DMS53 treated with DMSO at 0.1 percent for 48 hours (cell line): ENCODE data around the gene ZGPAT.
"Not testable (repeated sequence)": the region's sequence is repeated elsewhere in the genome, so short reads cannot be mapped to it uniquely, and the experiment has no call there.

ENCODE experiments used
- DNase-seq: peaks from one replicate; lab custom pipeline; 2025; ENCODE audit not compliant: unreplicated experiment; lab: John Stamatoyannopoulos, UW

ZGPAT gene

GRCh38 chr20:63702036-63702665 is 5.7 kb upstream of the ZGPAT start:
- DNase-seq, result no peak

- no peak for DNase-seq
Observed at GRCh38 chr20:63702751-63703470, 4.9 kb upstream of the ZGPAT start.

DNA sequence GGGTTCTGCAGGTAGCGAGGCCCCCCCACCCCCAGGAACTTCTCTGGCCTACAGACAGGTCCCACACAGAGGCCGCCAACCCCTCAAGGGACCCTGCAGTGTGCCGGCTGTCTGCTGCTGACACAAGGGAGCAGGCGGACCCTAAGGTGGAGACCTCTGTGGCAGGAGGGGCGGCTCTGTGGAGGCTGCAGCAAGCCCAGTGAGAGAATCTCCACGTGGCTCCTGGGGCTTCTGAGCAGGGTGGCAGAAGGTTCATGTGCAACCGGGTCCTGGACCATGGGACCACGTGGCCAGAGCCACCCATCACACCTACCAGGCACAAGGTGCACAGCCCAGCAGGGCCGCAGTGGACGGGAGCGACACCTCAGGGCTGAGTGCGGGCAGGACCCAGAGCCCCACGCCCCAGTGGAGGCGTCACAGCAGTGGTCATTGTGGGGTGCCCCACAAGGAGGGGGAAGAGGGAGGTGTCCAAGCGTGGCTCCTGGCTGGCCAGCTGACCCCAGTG is 4.3 kb upstream of the ZGPAT start:
- no peak for DNase-seq

GRCh38 chr20:63703976-63704748 is 3.7 kb upstream of the ZGPAT start:
- no peak for DNase-seq

DNA sequence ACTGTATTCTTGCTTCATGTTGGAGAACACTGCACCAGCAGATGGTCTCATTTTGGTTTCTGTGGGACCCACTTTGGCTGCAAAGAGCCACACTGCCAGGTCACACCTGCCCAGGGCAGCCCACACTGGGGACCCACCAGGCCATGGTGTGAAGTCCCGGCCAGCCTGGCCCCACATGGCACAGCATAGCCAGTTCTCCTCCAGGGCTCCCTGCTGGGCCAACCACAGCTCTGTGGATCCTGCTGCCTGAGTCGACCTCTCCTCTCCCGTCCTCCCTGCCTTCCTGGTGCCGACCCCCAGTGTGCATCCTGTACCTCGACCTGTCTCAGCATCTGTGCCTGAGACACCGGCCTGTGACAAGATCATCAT is 3.1 kb upstream of the ZGPAT start:
- DNase-seq, result no peak

GRCh38 chr20:63705232-63706026 is 2.4 kb upstream of the ZGPAT start:
- DNase-seq, result no peak

- DNase-seq, result no peak
Observed at GRCh38 chr20:63706027-63706695, 1.7 kb upstream of the ZGPAT start.

DNA sequence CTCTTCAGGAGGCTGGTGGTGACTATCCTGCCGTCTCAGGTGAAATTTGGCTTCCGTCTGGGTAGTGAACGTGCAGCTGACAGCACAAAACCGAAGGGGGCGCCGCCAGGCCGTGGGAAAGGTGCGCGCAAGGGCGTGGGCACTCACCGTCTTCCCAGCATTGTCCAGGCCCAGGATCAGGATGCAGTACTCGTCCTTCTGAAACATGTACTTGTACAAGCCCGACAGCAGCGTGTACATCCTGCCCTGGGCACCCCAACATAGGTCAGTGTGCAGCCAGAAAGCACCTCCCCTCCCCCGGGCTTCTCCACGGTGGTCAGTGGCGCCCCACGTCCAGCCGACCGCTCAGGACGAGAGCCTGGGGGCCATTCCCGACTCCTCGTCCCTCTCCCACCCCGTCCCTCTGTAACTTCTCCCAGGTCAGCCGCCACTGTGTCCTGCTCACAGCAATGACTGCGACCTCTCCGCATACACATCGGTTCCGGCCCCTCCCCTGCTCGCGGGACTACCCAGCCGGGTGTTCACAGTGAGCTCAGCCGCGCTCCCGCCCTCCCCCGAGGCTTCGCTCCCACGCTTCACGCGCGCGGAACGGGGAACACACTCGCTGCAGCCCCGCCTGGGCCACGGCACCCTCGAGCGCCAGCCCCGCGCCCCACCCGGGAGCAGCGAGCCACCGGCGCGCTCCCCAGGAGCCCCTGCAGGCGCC is 834 bp upstream of the ZGPAT start:
- DNase-seq, result no peak

GRCh38 chr20:63708301-63709148 is 686 bp downstream of the ZGPAT start:
- no peak for DNase-seq

DNA sequence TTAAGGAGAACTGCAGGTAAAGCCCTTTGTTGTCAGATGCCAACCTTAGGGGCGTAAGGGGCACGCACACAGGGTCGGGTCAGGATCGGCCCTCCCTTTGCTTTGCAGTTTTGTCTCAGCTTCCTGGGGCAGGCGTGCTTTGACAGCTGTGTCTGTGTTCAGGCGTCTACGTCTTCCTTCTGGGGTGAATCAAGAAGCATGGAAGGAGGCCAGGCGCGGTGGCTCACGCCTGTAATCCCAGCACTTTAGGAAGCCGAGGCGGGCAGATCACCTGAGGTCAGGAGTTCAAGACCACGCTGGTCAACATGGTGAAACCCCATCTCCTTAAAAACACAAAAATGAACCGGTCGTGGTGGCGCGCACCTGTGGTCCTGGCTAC is 1.3 kb downstream of the ZGPAT start:
- no peak for DNase-seq

DNA sequence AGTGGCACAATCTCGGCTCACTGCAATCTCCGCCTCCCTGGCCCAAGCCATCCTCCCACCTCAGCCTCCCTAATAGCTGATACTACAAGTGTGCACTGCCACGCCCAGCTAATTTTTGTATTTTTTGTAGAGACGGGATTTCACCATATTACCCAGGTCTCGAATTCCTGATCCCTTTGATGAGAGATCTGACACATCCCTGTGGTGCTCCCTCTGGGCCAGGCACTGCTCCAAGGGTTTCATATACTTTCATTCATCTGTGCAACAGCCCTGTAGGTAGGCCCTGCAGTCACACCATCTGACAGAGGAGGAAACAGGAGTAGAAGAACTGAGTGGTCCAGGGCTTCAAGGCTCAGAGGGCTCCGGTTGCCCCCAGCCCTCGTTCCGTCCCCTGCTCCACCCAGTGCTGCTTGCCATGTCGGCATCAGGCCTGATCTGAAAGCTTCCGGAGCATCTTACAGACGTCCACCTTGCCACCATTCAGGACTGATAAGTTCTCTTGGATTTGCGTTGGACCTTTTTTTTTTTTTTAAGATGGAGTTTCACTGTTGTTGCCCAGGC is 3.3 kb downstream of the ZGPAT start:
- DNase-seq, result no peak

GRCh38 chr20:63712191-63712590 is 4.4 kb downstream of the ZGPAT start:
- no peak for DNase-seq

- no peak for DNase-seq
Observed at GRCh38 chr20:63714858-63715257, 7.0 kb downstream of the ZGPAT start.

DNA sequence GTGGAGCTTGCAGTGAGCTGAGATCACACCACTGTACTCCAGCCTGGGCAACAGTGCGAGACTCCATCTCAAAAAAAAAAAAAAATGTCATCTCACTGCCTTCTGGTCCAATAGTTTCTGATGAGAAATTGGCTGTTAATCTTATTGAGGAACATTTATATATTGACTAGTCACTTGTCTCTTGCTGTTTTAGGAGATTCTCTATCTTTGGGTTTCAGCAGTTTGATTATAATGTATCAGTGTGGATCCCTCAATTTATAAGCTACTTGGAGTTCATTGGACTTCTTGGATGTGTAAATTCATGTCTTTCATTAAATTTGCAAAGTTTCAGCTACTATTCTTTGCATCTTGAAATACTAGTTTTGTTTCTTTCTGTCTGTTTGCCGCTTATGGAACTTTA is 11.2 kb downstream of the ZGPAT start:
- DNase-seq, result no peak

DNA sequence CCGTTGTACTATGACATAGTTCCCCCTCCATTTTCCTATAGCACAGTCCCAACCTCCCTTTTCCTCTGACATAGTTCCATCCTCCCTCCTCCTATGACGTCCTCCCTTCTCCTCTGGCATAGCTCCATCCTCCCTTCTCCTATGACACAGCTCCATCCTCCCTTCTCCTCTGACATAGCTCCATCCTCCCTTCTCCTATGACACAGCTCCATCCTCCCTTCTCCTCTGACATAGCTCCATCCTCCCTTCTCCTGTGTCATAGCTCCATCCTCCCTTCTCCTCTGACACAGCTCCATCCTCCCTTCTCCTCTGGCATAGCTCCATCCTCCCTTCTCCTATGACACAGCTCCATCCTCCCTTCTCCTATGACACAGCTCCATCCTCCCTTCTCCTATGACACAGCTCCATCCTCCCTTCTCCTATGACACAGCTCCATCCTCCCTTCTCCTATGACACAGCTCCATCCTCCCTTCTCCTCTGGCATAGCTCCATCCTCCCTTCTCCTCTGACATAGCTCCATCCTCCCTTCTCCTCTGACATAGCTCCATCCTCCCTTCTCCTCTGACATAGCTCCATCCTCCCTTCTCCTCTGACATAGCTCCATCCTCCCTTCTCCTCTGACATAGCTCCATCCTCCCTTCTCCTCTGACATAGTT is 15.3 kb downstream of the ZGPAT start:
- DNase-seq, result not testable (repeated sequence)

DNA sequence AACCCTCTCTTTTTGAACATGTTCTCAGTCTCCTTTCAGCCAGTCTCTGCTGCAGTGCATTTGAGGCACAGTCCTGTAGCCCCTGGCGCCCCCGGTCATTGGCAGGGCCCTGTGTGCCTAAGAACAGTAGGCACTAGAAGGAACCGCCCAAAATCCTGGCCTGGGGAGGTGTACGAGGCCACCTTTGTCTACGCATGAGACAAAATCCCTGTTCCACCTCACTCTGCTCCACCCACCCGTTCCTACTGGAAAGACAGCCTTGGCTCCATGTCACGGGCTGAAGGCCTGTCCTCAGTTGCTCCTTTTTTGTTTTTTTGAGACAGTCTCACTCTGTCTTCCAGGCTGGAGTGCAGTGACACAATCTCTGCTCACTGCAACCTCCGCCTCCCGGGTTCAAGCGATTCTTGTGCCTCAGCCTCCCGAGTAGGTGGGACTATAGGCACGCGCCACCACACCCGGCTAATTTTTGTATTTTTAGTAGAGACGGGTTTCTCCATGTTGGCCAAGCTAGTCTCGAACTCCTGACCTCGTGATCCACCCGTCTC is 22.4 kb downstream of the ZGPAT start:
- not testable (repeated sequence) for DNase-seq

DNA sequence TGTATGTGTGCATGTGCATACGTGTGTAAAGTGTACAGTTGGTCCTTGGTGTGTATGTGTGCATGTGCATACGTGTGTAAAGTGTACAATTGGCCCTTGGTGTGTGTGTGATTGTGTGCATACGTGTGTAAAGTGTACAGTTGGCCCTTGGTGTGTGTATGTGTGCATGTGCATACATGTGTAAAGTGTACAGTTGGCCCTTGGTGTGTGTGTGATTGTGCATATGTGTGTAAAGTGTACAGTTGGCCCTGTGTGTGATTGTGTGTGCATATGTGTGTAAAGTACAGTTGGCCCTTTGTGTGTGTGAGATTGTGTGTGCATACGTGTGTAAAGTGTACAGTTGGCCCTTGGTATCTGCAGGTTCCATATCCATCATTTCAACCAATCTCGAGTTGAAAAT is 23.6 kb downstream of the ZGPAT start:
- DNase-seq, result no peak
